Ishikawa (cell line): ENCODE data around the gene CABLES1.

Experiments used
- CEBPB ChIP-seq: IDR thresholded peaks from 2 replicates; pipeline ENCODE4 v1.6.1; 2012
- EP300 ChIP-seq: IDR thresholded peaks from 2 replicates; pipeline ENCODE4 v1.6.1; 2012; ENCODE audit warnings: borderline replicate concordance
- FOXM1 ChIP-seq: IDR thresholded peaks from 2 replicates; pipeline ENCODE4 v1.6.1; 2012; ENCODE audit warnings: low read depth, borderline replicate concordance
- MAX ChIP-seq: IDR thresholded peaks from 2 replicates; pipeline ENCODE4 v1.6.1; 2012
- NFIC ChIP-seq: IDR thresholded peaks from 2 replicates; pipeline ENCODE4 v1.6.1; 2012
- RAD21 ChIP-seq: IDR thresholded peaks from 2 replicates; pipeline ENCODE4 v1.6.1; 2012; ENCODE audit warnings: low read depth
- REST ChIP-seq: IDR thresholded peaks from 2 replicates; pipeline ENCODE4 v1.6.1; 2012; ENCODE audit warnings: low read depth, mild to moderate bottlenecking
- TAF1 ChIP-seq: IDR thresholded peaks from 2 replicates; pipeline ENCODE4 v1.6.1; 2012; ENCODE audit warnings: low read depth, mild to moderate bottlenecking
- TEAD4 ChIP-seq: IDR thresholded peaks from 2 replicates; pipeline ENCODE4 v1.6.1; 2012
- USF1 ChIP-seq: IDR thresholded peaks from 2 replicates; pipeline ENCODE4 v1.6.1; 2012
- YY1 ChIP-seq: IDR thresholded peaks from 2 replicates; pipeline ENCODE4 v1.6.1; 2012; ENCODE audit warnings: low read depth
- ZBTB7A ChIP-seq: IDR thresholded peaks from 2 replicates; pipeline ENCODE4 v1.6.1; 2012; ENCODE audit warnings: low read depth

GRCh38 chr18:23259701-23260681 is 124.7 kb downstream of the CABLES1 start:
- TF ChIP-seq CEBPB (no peak), YY1 (no peak), USF1 (no peak), MAX (no peak), EP300 (no peak), RAD21 (no peak; the same call in 1 of the 2 replicates), ZBTB7A (no peak), REST (no peak), TAF1 (no peak), TEAD4 (no peak), NFIC (no peak), FOXM1 (no peak)
